SK-N-MC (cell line): ENCODE data around the gene MACROH2A1.

Source experiments
- EZH2 ChIP-seq: fragments of 200-600 bp; sonication (generic); IDR thresholded peaks from one replicate; pipeline ENCODE4 v1.6.1; 2017; ENCODE audit warnings: antibody characterized with exemption
- FOXP2 ChIP-seq: optimal IDR thresholded peaks from 2 replicates; pipeline ENCODE3; 2011; ENCODE audit warnings: mild to moderate bottlenecking, moderate library complexity; ENCODE audit not compliant: insufficient read depth; ENCODE audit errors: extremely low read length, control extremely low read depth
- POLR2AphosphoS5 ChIP-seq: IDR thresholded peaks from 2 replicates; pipeline ENCODE4 v1.6.1; 2012; ENCODE audit warnings: mild to moderate bottlenecking, low read depth, low read length, borderline replicate concordance

DNA sequence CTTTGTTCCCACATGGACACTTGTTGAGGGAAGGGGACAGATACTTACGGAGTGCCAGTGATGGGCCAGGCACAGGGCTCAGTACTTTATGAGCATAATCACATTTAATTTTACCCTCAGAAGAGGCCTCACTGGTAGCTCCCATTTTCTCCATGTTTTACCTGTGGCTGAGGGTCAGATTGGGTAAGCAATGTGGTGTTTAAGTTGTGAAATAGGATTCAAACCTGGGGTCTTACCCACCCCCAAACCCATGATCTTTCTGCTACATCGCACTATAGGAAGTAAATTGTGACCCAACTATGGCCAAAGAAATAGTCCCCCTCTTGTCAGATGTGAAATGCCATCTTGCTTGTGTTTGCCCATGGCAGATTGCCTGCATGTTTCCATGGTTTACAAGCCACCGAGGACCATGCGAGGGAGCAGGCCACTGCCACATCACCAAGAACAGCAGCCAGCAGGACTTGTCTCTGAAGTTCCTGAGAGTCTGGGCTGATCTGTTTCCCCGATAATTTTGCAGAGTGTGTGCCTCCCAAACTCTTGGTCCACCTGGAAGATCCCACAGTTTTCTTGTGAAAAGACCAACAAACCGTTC, 95.4 kb downstream of the MACROH2A1 start:
- TF ChIP-seq EZH2: no peak
- no peak for TF ChIP-seq POLR2AphosphoS5
- TF ChIP-seq FOXP2: no peak
